GM12878 (cell line): ENCODE measurements around the gene SGO1. TPM values are rescaled to one million over a fixed set of nuclear protein-coding genes. Genes with fewer than 3 reads are reported as not detected.

Source experiments
- ATAC-seq: fragments of 200-7000 bp; cut with Tn5 transposase; 3 replicates; pipeline ENCODE4 v1.9.1; 2020; ENCODE audit warnings: mild to moderate bottlenecking, moderate library complexity
- BruUV-seq: library from RNA; stranded (reverse); fragments of 400-500 nt; replicated peaks from 2 replicates; lab custom pipeline; 2021; lab: Mats Ljungman, UMichigan
- CTCF ChIA-PET: fragments of 300-600 bp; sonication (Branson Sonifier 250); formaldehyde crosslinking; extraction: SDS; loops from one replicate; lab custom pipeline; 2021; ENCODE audit warnings: inconsistent platforms; lab: Yijun Ruan, JAX
- POLR2A ChIA-PET: fragments of 350-600 bp; formaldehyde crosslinking; extraction: SDS; loops from one replicate; lab custom pipeline; 2021; ENCODE audit warnings: inconsistent platforms; lab: Charles Lee
- RAD21 ChIA-PET: fragments of 300-600 bp; sonication (Branson Sonifier 250); formaldehyde crosslinking; loops from one replicate; lab custom pipeline; 2023; ENCODE audit warnings: antibody characterized with exemption; ENCODE audit not compliant: unreplicated experiment; lab: Charles Lee
- SMC1A ChIA-PET: fragments of 300-600 bp; sonication (Branson Sonifier 250); formaldehyde crosslinking; loops from one replicate; lab custom pipeline; 2023; ENCODE audit not compliant: unreplicated experiment, uncharacterized antibody; lab: Charles Lee
- DNase-seq: peaks from one replicate; pipeline ENCODE4 v3.0.0-alpha.2; 2011; ENCODE audit warnings: low read depth, low spot score
- FAIRE-seq: peaks from 3 replicates; lab custom pipeline; 2011; peaks lifted over from hg19 to GRCh38; lab: Jason Lieb, UNC
- H2AFZ ChIP-seq: 2 replicates; pipeline ENCODE4 v1.6.0; 2011; ENCODE audit warnings: low read depth, low read length, control low read depth; ENCODE audit not compliant: control insufficient read depth
- H3K27ac ChIP-seq: 2 replicates; pipeline ENCODE4 v1.5.1; 2011; ENCODE audit warnings: control low read depth; ENCODE audit not compliant: control insufficient read depth, insufficient read depth
- H3K27me3 ChIP-seq, 2 experiments: replicated peaks in 1 of 2; 2 replicates each; pipeline versions ENCODE4 v1.6.0 to v1.6.1; 2011; ENCODE audit warnings: low read length in 1 of 2; ENCODE audit not compliant: control insufficient read depth in 2 of 2, insufficient read depth in 2 of 2
- H3K36me3 ChIP-seq, 2 experiments: 2 replicates each; pipeline ENCODE4 v1.5.1; 2011; ENCODE audit warnings: low read length in 1 of 2; ENCODE audit not compliant: control insufficient read depth in 2 of 2, insufficient read depth in 2 of 2
- H3K4me1 ChIP-seq: 2 replicates; pipeline ENCODE4 v1.6.1; 2011; ENCODE audit warnings: mild to moderate bottlenecking, low read length, moderate library complexity, mixed read lengths; ENCODE audit not compliant: control insufficient read depth, insufficient read depth
- H3K4me2 ChIP-seq: 2 replicates; pipeline ENCODE4 v1.6.0; 2011; ENCODE audit warnings: control low read depth; ENCODE audit not compliant: control insufficient read depth, insufficient read depth
- H3K4me3 ChIP-seq: fragments of 200-600 bp; sonication (generic); 2 replicates; pipeline ENCODE4 v1.5.1; 2016
- H3K79me2 ChIP-seq: 2 replicates; pipeline ENCODE4 v1.6.0; 2011; ENCODE audit warnings: low read length; ENCODE audit not compliant: control insufficient read depth, insufficient read depth
- H3K9ac ChIP-seq: 2 replicates; pipeline ENCODE4 v1.8.0; 2011; ENCODE audit warnings: low read length, control low read depth, mixed read lengths; ENCODE audit not compliant: control insufficient read depth, insufficient read depth
- H3K9me3 ChIP-seq: replicated peaks from 3 replicates; pipeline ENCODE4 v1.5.1; 2011; ENCODE audit warnings: mild to moderate bottlenecking, low read length; ENCODE audit not compliant: control insufficient read depth, insufficient read depth
- H4K20me1 ChIP-seq: 2 replicates; pipeline ENCODE4 v1.6.0; 2011; ENCODE audit not compliant: control insufficient read depth, insufficient read depth
- SIX5 ChIP-seq: IDR thresholded peaks from 2 replicates; pipeline ENCODE4 v1.6.1; 2011; ENCODE audit warnings: mild to moderate bottlenecking, low read depth, low read length, moderate library complexity; ENCODE audit not compliant: severe bottlenecking
- WGBS: methylation state at CpG from one replicate; pipeline ENCODE4 v1.1.6; 2016; ENCODE audit warnings: low lambda C conversion rate; ENCODE audit not compliant: insufficient replicate concordance, insufficient coverage; ENCODE audit errors: missing lambda C conversion rate; 5-methylcytosine and 5-hydroxymethylcytosine counted together
- in situ Hi-C: fragments of 300-500 bp; cut with MboI; formaldehyde crosslinking; loops from 9 replicates; pipeline ENCODE4 v1.14.3; 2018; ENCODE audit warnings: mixed read lengths
- intact Hi-C: fragments of 100-400 bp; cut with micrococcal nuclease; formaldehyde crosslinking; loops from one replicate; pipeline ENCODE4 v1.14.2; 2022; ENCODE audit not compliant: unreplicated experiment
- microRNA-seq: library from miRNA; unstranded; fragments of <30 nt; microRNA quantifications from one replicate; pipeline ENCODE4, GENCODE V29; 2018
- polyA plus RNA-seq, 11 experiments: library from polyadenylated mRNA; depleted of rRNA in 4 of 11; unstranded in 6 of 11; stranded (reverse) in 5 of 11; fragments of >200 nt; fragmentation: Nextera tagmentation in 4 of 11; fragmentation: Illumina TruSeq in 1 of 11; extraction: Ambion mirVana in 4 of 11; extraction: Trizol in 1 of 11; gene quantifications; 1 replicate in 1 of 11; 2 replicates in 10 of 11; pipeline versions ENCODE4 v1.2.1 to v1.2.3, GENCODE V29; 2011 to 2016; ENCODE audit warnings: inconsistent platforms in 2 of 11, missing spikeins in 2 of 11, low read depth in 1 of 11
- small RNA-seq: library from RNA; depleted of rRNA; stranded (forward); fragments of <200 nt; gene quantifications from one replicate; pipeline ENCODE3, GENCODE V24; 2014
- total RNA-seq, 4 experiments: library from RNA; depleted of rRNA in 3 of 4; stranded (reverse); fragments of >200 nt in 3 of 4; fragmentation: Illumina TruSeq in 1 of 4; extraction: Trizol in 1 of 4; gene quantifications; 2 replicates each; pipeline versions ENCODE4 v1.2.1 to v1.2.3, GENCODE V29; 2013 to 2021

The SGO1 gene
- total and polyA plus RNA-seq, 10 of the 15 experiments (the other 5 are each of a cell fraction or from before 2014, with no cell fraction given) = 10.9 to 46.2 (median 17.6) TPM

- POLR2A ChIA-PET = interaction anchor here (0.6 kb wide), 1 partner anchor 64 kb away, joined by 3 read pairs; no protein-coding TSS in a partner anchor
- Histone ChIP-seq H3K4me3 (no peak overlapping the region), H4K20me1 (no peaks in the 10 kb centered on the region), H3K27me3 (no peaks in the 10 kb centered on the region), H3K79me2 (no peaks in the 10 kb centered on the region), H2AFZ (no peak overlapping the region), H3K27ac (no peak overlapping the region), H3K4me2 (no peak overlapping the region), H3K4me1 (peaks cover 5% of the 10 kb centered on the region), H3K36me3 (peaks cover 0 to 2% of the 10 kb centered on the region in 2 experiments; a peak in 2 of 4 replicates), H3K9ac (no peak overlapping the region), H3K9me3 (no peaks in the 10 kb centered on the region)
- no peak for ATAC-seq
- no peak for FAIRE-seq
- SMC1A ChIA-PET = interaction anchor here (0.6 to 1.7 kb wide), 3 partner anchors 9 to 39 kb away, joined by 3 to 5 read pairs (median 4); no protein-coding TSS in a partner anchor
- TF ChIP-seq SIX5 = no peak
- RAD21 ChIA-PET = no interaction called here
- BruUV-seq = no TSS peak
- 99% methylated on average over 3 of the region's 3 CpGs for WGBS
- intact Hi-C loops (loop anchor here (10.0 kb wide), 1 partner anchor 236 kb away; no protein-coding TSS in a partner anchor), in situ Hi-C loops (no loop called here)
- DNase-seq = no peak
- CTCF ChIA-PET = interaction anchor here (1.4 kb wide), 1 partner anchor 15 kb away, joined by 4 read pairs; no protein-coding TSS in a partner anchor
Observed at GRCh38 chr3:20121088-20121487, 64.9 kb downstream of the SGO1 start.

Small RNA genes lying within 50 kb of the gene (microRNA-seq; reads per million reads assigned to microRNA genes)
- 2.3 reads per million, percentile 7 among the genes with 10 or more reads in this experiment for gene MIR3135A

Small RNA genes lying within 50 kb of the gene (small RNA-seq; reads per million reads assigned to genes)
- gene MIR3135A = 0.16 reads per million

Other genes with a start within 250 kb of the SGO1 start
- 29.5 and 30.5 TPM in 2 replicates for gene RAB5A, start 239.1 kb downstream of the SGO1 start, total RNA-seq (2014; rRNA removed)
- gene RAB5A, start 239.1 kb downstream of the SGO1 start, total RNA-seq (2014; rRNA removed; fragmentation: Illumina TruSeq; extraction: Trizol) = 37.3 and 40.4 TPM in 2 replicates
- 28.8 and 30.5 TPM in 2 replicates for gene RAB5A, start 239.1 kb downstream of the SGO1 start, total RNA-seq (2021)
- 23.5 and 39.0 TPM in 2 replicates for gene RAB5A, start 239.1 kb downstream of the SGO1 start, polyA plus RNA-seq (2011; rRNA removed)
- 39.3 and 46.3 TPM in 2 replicates for gene RAB5A, start 239.1 kb downstream of the SGO1 start, polyA plus RNA-seq (2014; fragmentation: Illumina TruSeq; extraction: Trizol)
- 10 to 100 TPM; 15.8 to 16.2 TPM for gene RAB5A, start 239.1 kb downstream of the SGO1 start, polyA plus RNA-seq (2014; fragmentation: Nextera tagmentation; extraction: Ambion mirVana)
- gene RAB5A, start 239.1 kb downstream of the SGO1 start, polyA plus RNA-seq (2014; rRNA removed) = 21.8 and 26.5 TPM in 2 replicates
- 10 to 100 TPM; 41.9 to 44.3 TPM for gene RAB5A, start 239.1 kb downstream of the SGO1 start, polyA plus RNA-seq (2016; fragmentation: Nextera tagmentation; extraction: Ambion mirVana)
- gene PP2D1, start 173.9 kb downstream of the SGO1 start, total RNA-seq (2014; rRNA removed) = not detected in 2 replicates
- not detected in 2 replicates for gene PP2D1, start 173.9 kb downstream of the SGO1 start, total RNA-seq (2014; rRNA removed; fragmentation: Illumina TruSeq; extraction: Trizol)
- not detected in 2 replicates for gene PP2D1, start 173.9 kb downstream of the SGO1 start, total RNA-seq (2021)
- not detected in 2 replicates for gene PP2D1, start 173.9 kb downstream of the SGO1 start, polyA plus RNA-seq (2011; rRNA removed)
- not detected in 2 replicates for gene PP2D1, start 173.9 kb downstream of the SGO1 start, polyA plus RNA-seq (2014; fragmentation: Illumina TruSeq; extraction: Trizol)
- gene PP2D1, start 173.9 kb downstream of the SGO1 start, polyA plus RNA-seq (2014; fragmentation: Nextera tagmentation; extraction: Ambion mirVana) = under 1 TPM; 0.04 to 0.18 TPM
- gene PP2D1, start 173.9 kb downstream of the SGO1 start, polyA plus RNA-seq (2014; rRNA removed) = not detected in 2 replicates
- gene PP2D1, start 173.9 kb downstream of the SGO1 start, polyA plus RNA-seq (2016; fragmentation: Nextera tagmentation; extraction: Ambion mirVana) = under 1 TPM in 1 of 2 experiments, not detected in 1; 0.17 TPM
- 10.4 and 14.0 TPM in 2 replicates for gene KAT2B, start 145.8 kb downstream of the SGO1 start, total RNA-seq (2014; rRNA removed)
- 12.1 and 13.4 TPM in 2 replicates for gene KAT2B, start 145.8 kb downstream of the SGO1 start, total RNA-seq (2014; rRNA removed; fragmentation: Illumina TruSeq; extraction: Trizol)
- gene KAT2B, start 145.8 kb downstream of the SGO1 start, total RNA-seq (2021) = 11.5 and 14.3 TPM in 2 replicates
- gene KAT2B, start 145.8 kb downstream of the SGO1 start, polyA plus RNA-seq (2011; rRNA removed) = 15.2 and 24.0 TPM in 2 replicates
- gene KAT2B, start 145.8 kb downstream of the SGO1 start, polyA plus RNA-seq (2014; fragmentation: Illumina TruSeq; extraction: Trizol) = 15.2 and 18.8 TPM in 2 replicates
- 1 to 10 TPM; 2.9 to 4.3 TPM for gene KAT2B, start 145.8 kb downstream of the SGO1 start, polyA plus RNA-seq (2014; fragmentation: Nextera tagmentation; extraction: Ambion mirVana)
- 7.3 and 9.9 TPM in 2 replicates for gene KAT2B, start 145.8 kb downstream of the SGO1 start, polyA plus RNA-seq (2014; rRNA removed)
- 1 to 10 TPM; 3.7 to 4.3 TPM for gene KAT2B, start 145.8 kb downstream of the SGO1 start, polyA plus RNA-seq (2016; fragmentation: Nextera tagmentation; extraction: Ambion mirVana)